Thyroid gland (tissue), 4 donors: Measurements from ENCODE around the gene CDH4. TPM values are rescaled to one million over a fixed set of nuclear protein-coding genes. Genes with fewer than 3 reads are reported as not detected.
A peak's percentile ranks its signal among the peaks of the same experiment; 100 is the strongest.

Experiments
- DNase-seq, 2 donors: peaks; one replicate each; pipeline ENCODE4 v3.0.0-alpha.2; 2019
- H3K27ac ChIP-seq, 3 donors: fragments of 200-600 bp; sonication (generic); 1 replicate in 2 of 3; 2 replicates in 1 of 3; pipeline ENCODE4 v1.5.1; 2016 to 2019; ENCODE audit warnings: mild to moderate bottlenecking in 1 of 3, moderate library complexity in 1 of 3
- H3K27me3 ChIP-seq: fragments of 200-600 bp; sonication (generic); one replicate; pipeline ENCODE4 v1.5.1; 2019
- H3K36me3 ChIP-seq, 2 donors: fragments of 200-600 bp; sonication (generic); one replicate each; pipeline ENCODE4 v1.5.1; 2016 to 2019
- H3K4me1 ChIP-seq, 2 donors: fragments of 200-600 bp; sonication (generic); one replicate each; pipeline ENCODE4 v1.5.1; 2017 to 2019
- H3K4me3 ChIP-seq, 3 donors: fragments of 200-600 bp; sonication (generic); replicated peaks in 1 of 3; 1 replicate in 2 of 3; 2 replicates in 1 of 3; pipeline ENCODE4 v1.5.1; 2016; ENCODE audit warnings: mild to moderate bottlenecking in 1 of 3
- H3K9me3 ChIP-seq: fragments of 200-600 bp; sonication (generic); one replicate; pipeline ENCODE4 v1.5.1; 2017
- POLR2A ChIP-seq, 2 donors: fragments of 450-650 bp; IDR thresholded peaks; one replicate each; pipeline ENCODE4 v1.6.1; 2017; ENCODE audit warnings: antibody characterized with exemption in 2 of 2, mild to moderate bottlenecking in 2 of 2, moderate library complexity in 1 of 2
- WGBS, 2 donors: methylation state at CpG; one replicate each; pipeline ENCODE4 v1.1.5; 2017; 5-methylcytosine and 5-hydroxymethylcytosine counted together
- intact Hi-C: fragments of 100-400 bp; cut with DNase I; formaldehyde crosslinking; loops from one replicate; pipeline ENCODE4 v1.15.1; 2023
- total RNA-seq, 4 donors: library from RNA; depleted of rRNA; stranded (reverse); fragments of >200 nt; gene quantifications; one replicate each; pipeline ENCODE4 v1.2.3, GENCODE V29; 2016
- TF ChIP-seq, protein P1 (sequence below), 6 experiments: fragments of 200-600 bp in 3 of 6; fragments of 450-650 bp in 3 of 6; sonication (generic) in 3 of 6; IDR thresholded peaks; one replicate each; pipeline ENCODE4 v1.5.1; 2016 to 2019; ENCODE audit warnings: antibody characterized with exemption in 6 of 6, mild to moderate bottlenecking in 2 of 6, inconsistent platforms in 1 of 6, moderate library complexity in 1 of 6

Gene CDH4
- total RNA-seq, 4 donors from 2014 or later, result 0.22 to 0.29 (median 0.29) TPM; not detected in 1

DNA sequence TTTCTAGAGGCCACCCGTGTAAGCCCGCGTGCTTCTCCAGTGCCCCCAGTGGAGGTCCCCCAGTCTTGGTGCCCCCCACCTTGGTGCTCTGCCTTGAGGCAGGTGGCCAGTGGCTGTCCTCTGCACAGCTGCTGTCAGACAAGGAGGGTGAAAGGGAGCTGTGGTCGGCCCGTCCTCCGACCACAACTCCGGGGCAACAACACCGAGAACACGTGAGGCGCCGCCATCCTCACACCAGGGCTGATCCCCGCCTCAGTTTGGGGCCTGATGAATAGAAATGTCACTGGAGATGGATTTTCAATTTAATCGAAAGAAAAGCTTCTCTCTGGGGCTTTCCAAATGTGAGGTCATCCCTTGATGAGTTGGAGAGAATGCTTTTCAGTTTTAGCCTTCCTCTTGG is 304.6 kb downstream of the CDH4 start:
- no peaks in the 10 kb centered on the region for H3K36me3 ChIP-seq
- H3K4me3 ChIP-seq, result no peak overlapping the region
- TF ChIP-seq, protein P1, sequence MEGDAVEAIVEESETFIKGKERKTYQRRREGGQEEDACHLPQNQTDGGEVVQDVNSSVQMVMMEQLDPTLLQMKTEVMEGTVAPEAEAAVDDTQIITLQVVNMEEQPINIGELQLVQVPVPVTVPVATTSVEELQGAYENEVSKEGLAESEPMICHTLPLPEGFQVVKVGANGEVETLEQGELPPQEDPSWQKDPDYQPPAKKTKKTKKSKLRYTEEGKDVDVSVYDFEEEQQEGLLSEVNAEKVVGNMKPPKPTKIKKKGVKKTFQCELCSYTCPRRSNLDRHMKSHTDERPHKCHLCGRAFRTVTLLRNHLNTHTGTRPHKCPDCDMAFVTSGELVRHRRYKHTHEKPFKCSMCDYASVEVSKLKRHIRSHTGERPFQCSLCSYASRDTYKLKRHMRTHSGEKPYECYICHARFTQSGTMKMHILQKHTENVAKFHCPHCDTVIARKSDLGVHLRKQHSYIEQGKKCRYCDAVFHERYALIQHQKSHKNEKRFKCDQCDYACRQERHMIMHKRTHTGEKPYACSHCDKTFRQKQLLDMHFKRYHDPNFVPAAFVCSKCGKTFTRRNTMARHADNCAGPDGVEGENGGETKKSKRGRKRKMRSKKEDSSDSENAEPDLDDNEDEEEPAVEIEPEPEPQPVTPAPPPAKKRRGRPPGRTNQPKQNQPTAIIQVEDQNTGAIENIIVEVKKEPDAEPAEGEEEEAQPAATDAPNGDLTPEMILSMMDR (IDR thresholded peaks at IDR 0.05), result no peak
- no peak for TF ChIP-seq POLR2A (IDR thresholded peaks at IDR 0.05)
- no peaks in the 10 kb centered on the region for H3K27me3 ChIP-seq
- H3K27ac ChIP-seq, result no peak overlapping the region
- H3K9me3 ChIP-seq, result no peaks in the 10 kb centered on the region
- 91% methylated on average over 13 of the region's 13 CpGs for WGBS, 2 donors
- no peaks in the 10 kb centered on the region for H3K4me1 ChIP-seq
- intact Hi-C loops, result no loop called here
- no peak for DNase-seq

GRCh38 chr20:61557621-61558020 is 305.6 kb downstream of the CDH4 start:
- 88 to 90% methylated on average over 17 of the region's 17 CpGs for WGBS, 2 donors
- intact Hi-C loops, result no loop called here

DNA sequence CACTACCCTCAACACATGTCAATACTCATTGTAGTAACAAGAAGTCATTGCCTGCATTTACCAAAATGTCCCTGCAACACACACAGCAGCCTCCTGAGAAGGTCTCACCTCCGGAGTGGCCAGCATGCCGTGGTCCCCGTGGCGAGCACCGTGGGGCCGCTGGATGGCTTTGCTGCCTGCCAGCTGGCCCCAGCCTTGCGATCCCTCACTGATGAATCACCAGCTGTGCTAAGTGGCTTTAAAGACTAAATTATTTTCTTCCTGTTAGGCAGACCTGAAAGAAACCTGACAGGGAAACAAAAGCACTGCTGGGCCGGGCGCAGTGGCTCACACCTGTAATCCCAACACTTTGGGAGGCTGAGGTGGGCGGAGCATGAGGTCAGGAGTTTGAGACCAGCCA is 306.7 kb downstream of the CDH4 start:
- TF ChIP-seq, protein P1 (IDR thresholded peaks at IDR 0.05), result no peak
- no peak for TF ChIP-seq POLR2A (IDR thresholded peaks at IDR 0.05)
- no peaks in the 10 kb centered on the region for H3K4me1 ChIP-seq
- no peak for DNase-seq
- intact Hi-C loops, result no loop called here
- WGBS, 2 donors, result 71 to 83% methylated on average over 10 of the region's 10 CpGs
- H3K27me3 ChIP-seq, result no peaks in the 10 kb centered on the region
- H3K9me3 ChIP-seq, result no peaks in the 10 kb centered on the region
- no peak overlapping the region for H3K4me3 ChIP-seq
- no peak overlapping the region for H3K27ac ChIP-seq
- H3K36me3 ChIP-seq, result no peaks in the 10 kb centered on the region

More at GRCh38 chr20:61557621-61558020, 305.6 kb downstream of the CDH4 start:
- no peak for TF ChIP-seq POLR2A (IDR thresholded peaks at IDR 0.05)
- TF ChIP-seq, protein P1 (IDR thresholded peaks at IDR 0.05), result no peak
- H3K27me3 ChIP-seq, result no peaks in the 10 kb centered on the region
- no peak overlapping the region for H3K27ac ChIP-seq
- no peak for DNase-seq
- H3K36me3 ChIP-seq, result no peaks in the 10 kb centered on the region
- no peak overlapping the region for H3K4me3 ChIP-seq
- H3K9me3 ChIP-seq, result no peaks in the 10 kb centered on the region
- no peaks in the 10 kb centered on the region for H3K4me1 ChIP-seq

DNA sequence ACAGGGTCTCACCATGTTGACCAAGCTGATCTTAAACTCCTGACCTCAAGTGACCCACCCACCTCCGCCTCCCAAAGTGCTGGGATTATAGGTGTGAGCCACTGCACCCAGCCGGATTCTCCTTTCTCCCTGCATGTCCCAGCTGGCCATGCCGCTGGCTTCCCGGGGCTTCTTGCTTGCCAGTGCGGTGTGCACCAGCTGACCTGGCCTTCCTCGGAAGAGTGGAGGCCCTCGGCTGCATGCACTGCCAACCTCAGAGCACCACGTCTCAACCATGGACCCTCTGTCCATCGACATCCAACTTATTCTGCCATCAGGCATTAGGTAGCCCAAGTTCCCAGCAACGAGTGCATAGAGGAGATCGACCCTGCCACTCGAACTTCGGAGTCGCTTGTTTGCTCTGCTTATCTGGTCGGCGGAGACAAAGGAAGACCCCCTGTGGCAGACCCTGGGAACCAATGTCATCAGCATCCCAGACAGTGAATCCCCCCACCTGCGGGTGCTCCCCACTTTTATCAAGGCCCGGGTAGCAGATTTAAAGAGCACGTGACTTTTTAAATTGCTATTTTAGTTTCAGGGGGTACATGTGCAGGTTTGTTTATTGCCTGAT is 307.8 kb downstream of the CDH4 start:
- Histone ChIP-seq H3K27ac (no peak overlapping the region), H3K9me3 (no peaks in the 10 kb centered on the region), H3K36me3 (no peaks in the 10 kb centered on the region), H3K27me3 (no peaks in the 10 kb centered on the region), H3K4me3 (no peak overlapping the region), H3K4me1 (no peaks in the 10 kb centered on the region)
- intact Hi-C loops, result no loop called here
- DNase-seq, result no peak
- no peak for TF ChIP-seq POLR2A (IDR thresholded peaks at IDR 0.05)
- TF ChIP-seq, protein P1 (IDR thresholded peaks at IDR 0.05), result no peak
- 77 to 83% methylated on average over 12 to 19 of the region's 19 CpGs for WGBS, 2 donors

- no peaks in the 10 kb centered on the region for H3K27me3 ChIP-seq
- intact Hi-C loops, result no loop called here
- 36 to 41% methylated on average over 9 to 14 of the region's 15 CpGs for WGBS, 2 donors
- DNase-seq, result peak; percentile 54 to 55
- no peaks in the 10 kb centered on the region for H3K4me1 ChIP-seq
- H3K4me3 ChIP-seq, result no peak overlapping the region
- TF ChIP-seq, protein P1 (IDR thresholded peaks at IDR 0.05), result no peak
- TF ChIP-seq POLR2A (IDR thresholded peaks at IDR 0.05), result no peak
- H3K27ac ChIP-seq, result no peak overlapping the region
- H3K9me3 ChIP-seq, result no peaks in the 10 kb centered on the region
- H3K36me3 ChIP-seq, result no peaks in the 10 kb centered on the region
These were observed 308.3 kb downstream of the CDH4 start for GRCh38 chr20:61560361-61560853.
